Measurements from ENCODE around the gene SUPT4H1. TPM values are rescaled to one million over a fixed set of nuclear protein-coding genes. Genes with fewer than 3 reads are reported as not detected.

Gene SUPT4H1
- total RNA-seq, 1 experiment from 2014 or later = 53.8 TPM

DNA sequence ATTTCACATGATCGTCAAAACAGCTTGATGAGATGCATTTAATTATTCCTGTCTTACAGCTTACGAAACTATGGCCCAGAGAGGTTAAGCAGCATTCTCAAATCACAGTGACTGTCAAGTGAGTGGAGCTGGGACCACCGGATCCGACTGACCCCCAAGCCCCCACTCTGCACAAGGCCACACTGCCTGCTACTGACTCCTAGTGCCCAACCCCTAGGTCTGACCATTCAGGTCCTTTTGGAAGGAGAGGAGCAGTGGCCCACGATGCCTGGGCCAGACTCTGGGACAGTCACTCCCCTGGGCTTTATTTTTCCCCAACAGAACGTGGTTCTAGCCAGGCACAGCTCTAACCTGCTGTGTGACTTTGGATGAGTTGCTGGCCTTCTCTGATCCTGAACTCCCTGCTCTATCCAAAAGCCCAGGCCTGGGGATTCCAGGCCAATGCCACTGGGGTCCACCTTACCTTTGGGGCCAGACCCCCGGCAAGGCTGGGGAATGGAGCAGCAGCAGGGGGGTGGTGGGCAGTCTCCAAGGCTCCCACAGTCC, 33.3 kb downstream of the SUPT4H1 start:
- CTCF ChIA-PET = interaction anchor here (2.2 kb wide), 1 partner anchor 98 kb away, joined by 19 read pairs; the partner anchor contains the start of gene RNF43
- no peak overlapping the region for H3K4me3 ChIP-seq (ENCODE audit: low read depth in 2 of 2, low read length in 2 of 2)
- DNase-seq (ENCODE audit: low read depth, low spot score) = no peak
- no peaks in the 10 kb centered on the region for H3K4me1 ChIP-seq (ENCODE audit: control insufficient read depth, insufficient read depth, low read length)
- intact Hi-C loops (cut with micrococcal nuclease; ENCODE audit: unreplicated experiment) = no loop called here
- no peak for ATAC-seq
- no peak overlapping the region for H3K27ac ChIP-seq (ENCODE audit: low read length)
- no TSS peak for BruUV-seq (replicated peaks)
- no peaks in the 10 kb centered on the region for H3K36me3 ChIP-seq (ENCODE audit: control insufficient read depth, insufficient read depth, low read length)
- in situ Hi-C loops (cut with HindIII; ENCODE audit: low pct_unique_long_range_greater_than_20kb, low sequenced_read_pairs) = no loop called here
- POLR2A ChIA-PET = no interaction called here
- no peaks in the 10 kb centered on the region for H3K9me3 ChIP-seq (ENCODE audit: control insufficient read depth, insufficient read depth, low read depth, low read length)
- TF ChIP-seq POLR2AphosphoS5 (IDR thresholded peaks at IDR 0.05; ENCODE audit: low read depth, low read length) (no peak), SIN3A (IDR thresholded peaks at IDR 0.05; ENCODE audit: borderline replicate concordance, insufficient read depth, low read depth, low read length) (no peak)
- TF ChIP-seq, protein P1, sequence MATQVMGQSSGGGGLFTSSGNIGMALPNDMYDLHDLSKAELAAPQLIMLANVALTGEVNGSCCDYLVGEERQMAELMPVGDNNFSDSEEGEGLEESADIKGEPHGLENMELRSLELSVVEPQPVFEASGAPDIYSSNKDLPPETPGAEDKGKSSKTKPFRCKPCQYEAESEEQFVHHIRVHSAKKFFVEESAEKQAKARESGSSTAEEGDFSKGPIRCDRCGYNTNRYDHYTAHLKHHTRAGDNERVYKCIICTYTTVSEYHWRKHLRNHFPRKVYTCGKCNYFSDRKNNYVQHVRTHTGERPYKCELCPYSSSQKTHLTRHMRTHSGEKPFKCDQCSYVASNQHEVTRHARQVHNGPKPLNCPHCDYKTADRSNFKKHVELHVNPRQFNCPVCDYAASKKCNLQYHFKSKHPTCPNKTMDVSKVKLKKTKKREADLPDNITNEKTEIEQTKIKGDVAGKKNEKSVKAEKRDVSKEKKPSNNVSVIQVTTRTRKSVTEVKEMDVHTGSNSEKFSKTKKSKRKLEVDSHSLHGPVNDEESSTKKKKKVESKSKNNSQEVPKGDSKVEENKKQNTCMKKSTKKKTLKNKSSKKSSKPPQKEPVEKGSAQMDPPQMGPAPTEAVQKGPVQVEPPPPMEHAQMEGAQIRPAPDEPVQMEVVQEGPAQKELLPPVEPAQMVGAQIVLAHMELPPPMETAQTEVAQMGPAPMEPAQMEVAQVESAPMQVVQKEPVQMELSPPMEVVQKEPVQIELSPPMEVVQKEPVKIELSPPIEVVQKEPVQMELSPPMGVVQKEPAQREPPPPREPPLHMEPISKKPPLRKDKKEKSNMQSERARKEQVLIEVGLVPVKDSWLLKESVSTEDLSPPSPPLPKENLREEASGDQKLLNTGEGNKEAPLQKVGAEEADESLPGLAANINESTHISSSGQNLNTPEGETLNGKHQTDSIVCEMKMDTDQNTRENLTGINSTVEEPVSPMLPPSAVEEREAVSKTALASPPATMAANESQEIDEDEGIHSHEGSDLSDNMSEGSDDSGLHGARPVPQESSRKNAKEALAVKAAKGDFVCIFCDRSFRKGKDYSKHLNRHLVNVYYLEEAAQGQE (IDR thresholded peaks at IDR 0.05; ENCODE audit: insufficient read depth in 1 of 2, low read depth in 2 of 2, low read length in 1 of 2) = no peak
- no peaks in the 10 kb centered on the region for H3K27me3 ChIP-seq (ENCODE audit: control insufficient read depth, insufficient read depth, low read length)

DNA sequence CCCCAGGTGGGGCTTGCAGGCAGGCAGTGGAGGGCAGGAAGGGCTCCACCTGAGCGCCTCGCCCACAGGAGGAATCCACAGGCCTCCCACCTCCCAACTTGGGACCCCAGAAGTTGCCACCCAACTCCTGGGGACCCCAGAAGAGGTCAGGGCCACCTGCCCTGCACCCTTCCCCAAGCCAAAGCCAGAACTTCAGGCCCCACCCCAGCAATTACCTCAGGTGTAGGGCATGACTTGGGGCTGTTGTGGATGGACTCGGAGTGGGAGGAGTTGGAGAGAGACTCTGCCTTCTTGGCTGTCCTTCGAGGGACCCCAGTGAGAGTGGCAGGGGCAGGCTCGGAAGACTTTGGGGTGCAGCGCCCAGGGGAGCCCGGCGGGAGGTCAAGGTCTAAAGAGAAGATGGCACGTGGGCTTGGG, 33.9 kb downstream of the SUPT4H1 start:
- no TSS peak for BruUV-seq (replicated peaks)
- DNase-seq (ENCODE audit: low read depth, low spot score) (no peak), ATAC-seq (no peak)
- Histone ChIP-seq H3K4me1 (ENCODE audit: control insufficient read depth, insufficient read depth, low read length) (no peaks in the 10 kb centered on the region), H3K4me3 (ENCODE audit: low read depth in 2 of 2, low read length in 2 of 2) (no peak overlapping the region), H3K27ac (ENCODE audit: low read length) (no peak overlapping the region), H3K9me3 (ENCODE audit: control insufficient read depth, insufficient read depth, low read depth, low read length) (no peaks in the 10 kb centered on the region), H3K36me3 (ENCODE audit: control insufficient read depth, insufficient read depth, low read length) (no peaks in the 10 kb centered on the region), H3K27me3 (ENCODE audit: control insufficient read depth, insufficient read depth, low read length) (no peaks in the 10 kb centered on the region)
- intact Hi-C loops (cut with micrococcal nuclease; ENCODE audit: unreplicated experiment) = no loop called here
- in situ Hi-C loops (cut with HindIII; ENCODE audit: low pct_unique_long_range_greater_than_20kb, low sequenced_read_pairs) = no loop called here
- no peak for TF ChIP-seq CTCF (IDR thresholded peaks at IDR 0.05)
- no peak for TF ChIP-seq POLR2AphosphoS5 (IDR thresholded peaks at IDR 0.05; ENCODE audit: low read depth, low read length)
- TF ChIP-seq, protein P1 (IDR thresholded peaks at IDR 0.05; ENCODE audit: insufficient read depth in 1 of 2, low read depth in 2 of 2, low read length in 1 of 2) = no peak
- TF ChIP-seq SIN3A (IDR thresholded peaks at IDR 0.05; ENCODE audit: borderline replicate concordance, insufficient read depth, low read depth, low read length) = no peak
- TF ChIP-seq TCF7L2 (IDR thresholded peaks at IDR 0.05; ENCODE audit: low read depth, low read length) = no peak
- CTCF ChIA-PET = interaction anchor here (0.6 to 2.2 kb wide), 7 partner anchors 18 to 196 kb away, joined by 3 to 19 read pairs (median 4); partner anchors contain the start of genes RNF43 and SUPT4H1
- POLR2A ChIA-PET = no interaction called here

All from Panc1 (cell line).